HG02610 (cell line): ENCODE results near the gene ANKRD26.
A peak's percentile ranks its signal among the peaks of the same experiment; 100 is the strongest.

Source experiments
- ATAC-seq: cut with Tn5 transposase; IDR thresholded peaks from one replicate; pipeline ENCODE4 v1.9.1; 2021; ENCODE audit warnings: mild to moderate bottlenecking, moderate library complexity; ENCODE audit not compliant: unreplicated experiment

Gene ANKRD26

GRCh38 chr10:27022048-27022447 is 78.2 kb downstream of the ANKRD26 start:
- no peak for ATAC-seq

GRCh38 chr10:27020243-27020642 is 80.1 kb downstream of the ANKRD26 start:
- no peak for ATAC-seq

GRCh38 chr10:27019827-27020226 is 80.5 kb downstream of the ANKRD26 start:
- no peak for ATAC-seq

- ATAC-seq: no peak
These were observed 102.7 kb downstream of the ANKRD26 start for GRCh38 chr10:26997610-26998009.

GRCh38 chr10:26994743-26995142 is 105.6 kb downstream of the ANKRD26 start:
- no peak for ATAC-seq

- no peak for ATAC-seq
These were observed 112.4 kb downstream of the ANKRD26 start for GRCh38 chr10:26987851-26988250.

GRCh38 chr10:26983156-26983555 is 117.1 kb downstream of the ANKRD26 start:
- ATAC-seq: no peak

- ATAC-seq: no peak
These were observed 118.2 kb downstream of the ANKRD26 start for GRCh38 chr10:26982058-26982457.

- no peak for ATAC-seq
These were observed 119.0 kb downstream of the ANKRD26 start for GRCh38 chr10:26981232-26981824.

GRCh38 chr10:26978519-26978918 is 121.8 kb downstream of the ANKRD26 start:
- no peak for ATAC-seq

GRCh38 chr10:26977635-26978034 is 122.7 kb downstream of the ANKRD26 start:
- no peak for ATAC-seq

GRCh38 chr10:26970667-26971066 is 129.6 kb downstream of the ANKRD26 start:
- ATAC-seq: peak; percentile 34

- ATAC-seq: peak; percentile 95
These were observed 131.0 kb downstream of the ANKRD26 start for GRCh38 chr10:26969145-26969926.

- no peak for ATAC-seq
These were observed 137.5 kb downstream of the ANKRD26 start for GRCh38 chr10:26962835-26963234.

GRCh38 chr10:26960308-26960707 is 140.0 kb downstream of the ANKRD26 start:
- ATAC-seq: no peak

GRCh38 chr10:26959841-26960240 is 140.5 kb downstream of the ANKRD26 start:
- ATAC-seq: no peak
